Natural killer cell (primary cell): ENCODE data around the gene EHD1. TPM values are rescaled to one million over a fixed set of nuclear protein-coding genes. Genes with fewer than 3 reads are reported as not detected.

Source experiments
- ATAC-seq, 3 donors: fragments of 150-1000 bp in 2 of 3; fragments of 200-7000 bp in 1 of 3; cut with Tn5 transposase; 1 replicate in 1 of 3; 2 replicates in 2 of 3; pipeline ENCODE4 v1.10.0; 2021; ENCODE audit warnings: mild to moderate bottlenecking in 2 of 3, moderate library complexity in 2 of 3
- DNase-seq, 2 donors: peaks; one replicate each; pipeline versions ENCODE4 v3.0.0 to v3.0.0-alpha.2; 2013 to 2021; ENCODE audit warnings: mixed read lengths in 1 of 2
- H3K27ac ChIP-seq: one replicate; pipeline ENCODE4 v1.5.1; 2013; ENCODE audit warnings: mild to moderate bottlenecking, low read length
- H3K27me3 ChIP-seq: one replicate; pipeline ENCODE4 v1.6.1; 2013; ENCODE audit warnings: low read length; ENCODE audit not compliant: control insufficient read depth, insufficient read depth
- H3K36me3 ChIP-seq: one replicate; pipeline ENCODE4 v1.6.1; 2013; ENCODE audit warnings: low read length; ENCODE audit not compliant: control insufficient read depth, insufficient read depth
- H3K4me1 ChIP-seq: one replicate; pipeline ENCODE4 v1.6.1; 2013; ENCODE audit warnings: low read length; ENCODE audit not compliant: control insufficient read depth, insufficient read depth
- H3K4me3 ChIP-seq: one replicate; pipeline ENCODE4 v1.5.1; 2013; ENCODE audit warnings: low read length
- H3K9me3 ChIP-seq: one replicate; pipeline ENCODE4 v1.6.1; 2013; ENCODE audit warnings: low read length; ENCODE audit not compliant: control insufficient read depth, insufficient read depth
- H3K27ac Mint-ChIP-seq, 2 donors: one replicate each; pipeline ENCODE4 v1.8.0; 2022; ENCODE audit warnings: mild to moderate bottlenecking in 2 of 2, mixed read lengths in 2 of 2, moderate library complexity in 1 of 2
- H3K27me3 Mint-ChIP-seq, 2 donors: one replicate each; pipeline ENCODE4 v1.8.0; 2022; ENCODE audit warnings: low read depth in 2 of 2, mixed read lengths in 2 of 2
- H3K36me3 Mint-ChIP-seq: one replicate; pipeline ENCODE4 v1.8.0; 2022; ENCODE audit warnings: mixed read lengths
- H3K4me1 Mint-ChIP-seq, 2 donors: one replicate each; pipeline ENCODE4 v1.8.0; 2022; ENCODE audit warnings: mixed read lengths in 2 of 2
- H3K4me3 Mint-ChIP-seq: one replicate; pipeline ENCODE4 v1.8.0; 2022; ENCODE audit warnings: mild to moderate bottlenecking, moderate library complexity, mixed read lengths
- H3K9me3 Mint-ChIP-seq, 2 donors: one replicate each; pipeline ENCODE4 v1.8.0; 2022; ENCODE audit warnings: mixed read lengths in 2 of 2
- CTCF ChIP-seq: fragments of 200-600 bp; IDR thresholded peaks from one replicate; pipeline ENCODE4 v1.8.0; 2022; ENCODE audit warnings: antibody characterized with exemption
- WGBS: methylation state at CpG from one replicate; pipeline ENCODE4 v1.1.7; 2013; ENCODE audit warnings: missing lambda C conversion rate; ENCODE audit not compliant: insufficient coverage; 5-methylcytosine and 5-hydroxymethylcytosine counted together
- intact Hi-C: fragments of 100-400 bp; cut with micrococcal nuclease; formaldehyde crosslinking; loops from one replicate; pipeline ENCODE4 v1.14.2; 2022
- total RNA-seq, 4 donors: library from RNA; stranded (reverse); fragments of 120-200 nt in 1 of 4; gene quantifications; one replicate each; pipeline versions ENCODE4 v1.2.3 to v1.2.4, GENCODE V29; 2013 to 2022

EHD1 gene
- total RNA-seq, 3 donors from 2014 or later (not counting 1 experiment from before 2014, with no cell fraction given) = 218 to 246 (median 225) TPM

DNA sequence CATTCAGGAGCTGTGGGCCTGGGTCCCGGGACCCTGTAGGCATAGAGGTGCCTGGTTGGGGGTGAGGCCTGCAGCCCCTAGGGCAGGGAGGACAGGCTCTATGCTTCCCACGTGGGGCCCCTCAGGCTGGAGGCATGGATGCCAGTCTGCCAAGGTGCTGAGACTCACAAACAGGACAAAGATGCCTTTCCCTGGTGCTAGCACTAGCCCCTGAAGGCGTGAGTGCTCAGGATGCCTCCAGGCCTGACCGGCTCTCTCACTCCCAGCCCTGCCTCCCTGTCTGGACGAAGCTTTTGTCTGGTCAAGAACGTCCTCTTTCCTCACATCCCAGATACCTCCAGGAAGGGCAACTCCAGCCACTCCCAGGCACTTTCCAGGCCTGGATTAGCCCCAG is 36.1 kb downstream of the EHD1 start:
- Histone ChIP-seq H3K27me3 (no peaks in the 10 kb centered on the region), H3K9me3 (no peaks in the 10 kb centered on the region), H3K4me3 (no peak overlapping the region), H3K27ac (no peak overlapping the region), H3K4me1 (peaks cover 30% of the 10 kb centered on the region), H3K36me3 (no peaks in the 10 kb centered on the region)
- Mint-ChIP-seq H3K9me3 (no peaks in the 10 kb centered on the region), H3K36me3 (no peaks in the 10 kb centered on the region), H3K27me3 (no peaks in the 10 kb centered on the region), H3K4me3 (no peak overlapping the region), H3K4me1 (peaks cover 13 to 26% of the 10 kb centered on the region in 2 donors), H3K27ac (no peak overlapping the region)
- no peak for TF ChIP-seq CTCF
- intact Hi-C loops = loop anchor here (10.0 kb wide), 1 partner anchor 492 kb away; the partner anchor contains the start of gene DPF2
- WGBS = 83% methylated on average over 6 of the region's 6 CpGs
- no peak for DNase-seq
- no peak for ATAC-seq

DNA sequence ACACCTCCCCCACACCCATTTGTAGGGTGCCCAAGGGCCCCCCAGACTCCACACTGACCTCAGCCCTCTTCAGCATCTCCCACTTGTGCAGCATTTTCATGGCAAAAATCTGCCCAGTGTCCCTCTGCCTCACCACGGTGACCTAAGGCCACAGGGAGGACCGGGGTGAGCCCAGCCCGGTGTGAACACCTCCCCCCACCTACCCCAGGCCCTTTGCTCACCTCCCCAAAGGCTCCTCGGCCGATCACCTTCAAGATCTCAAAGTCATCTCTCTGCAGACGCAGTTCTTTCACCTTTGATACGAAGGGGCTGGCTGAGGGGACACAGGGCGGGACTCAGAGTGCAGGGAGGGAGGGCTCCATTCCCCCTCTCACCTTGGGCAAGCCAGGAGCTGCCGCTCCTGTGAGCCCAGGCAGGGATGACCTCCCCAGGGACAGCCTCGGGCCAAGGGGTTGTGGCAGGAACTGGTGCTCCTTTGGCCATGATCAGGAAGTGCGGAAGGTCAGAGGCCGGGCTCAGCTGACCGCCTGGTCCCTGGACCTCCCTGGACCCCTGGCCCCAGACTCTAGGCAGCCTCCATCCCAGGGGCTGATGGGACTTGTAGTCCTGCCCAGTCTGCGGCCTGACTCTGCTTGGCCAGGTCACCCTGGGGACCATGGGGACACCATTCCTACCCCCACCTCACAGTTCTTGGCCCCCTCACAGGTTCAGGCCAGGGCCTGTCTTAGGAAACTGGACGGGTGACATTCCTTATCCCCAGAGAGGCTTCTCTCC is 36.6 kb downstream of the EHD1 start:
- H3K4me3 ChIP-seq = no peak overlapping the region
- intact Hi-C loops = loop anchor here (10.0 kb wide), 1 partner anchor 493 kb away; the partner anchor contains the start of gene DPF2
- 97% methylated on average over 15 of the region's 15 CpGs for WGBS
- no peak for TF ChIP-seq CTCF
- H3K9me3 ChIP-seq = no peaks in the 10 kb centered on the region
- ATAC-seq (no peak), DNase-seq (no peak)
- H3K36me3 Mint-ChIP-seq = no peaks in the 10 kb centered on the region
- no peak overlapping the region for H3K27ac Mint-ChIP-seq
- H3K27ac ChIP-seq = no peak overlapping the region
- H3K4me1 ChIP-seq = peaks cover 30% of the 10 kb centered on the region
- H3K27me3 Mint-ChIP-seq = no peaks in the 10 kb centered on the region
- H3K9me3 Mint-ChIP-seq = no peaks in the 10 kb centered on the region
- H3K4me1 Mint-ChIP-seq = peaks cover 17 to 21% of the 10 kb centered on the region in 2 donors
- H3K4me3 Mint-ChIP-seq = no peak overlapping the region
- H3K36me3 ChIP-seq = no peaks in the 10 kb centered on the region
- H3K27me3 ChIP-seq = no peaks in the 10 kb centered on the region

DNA sequence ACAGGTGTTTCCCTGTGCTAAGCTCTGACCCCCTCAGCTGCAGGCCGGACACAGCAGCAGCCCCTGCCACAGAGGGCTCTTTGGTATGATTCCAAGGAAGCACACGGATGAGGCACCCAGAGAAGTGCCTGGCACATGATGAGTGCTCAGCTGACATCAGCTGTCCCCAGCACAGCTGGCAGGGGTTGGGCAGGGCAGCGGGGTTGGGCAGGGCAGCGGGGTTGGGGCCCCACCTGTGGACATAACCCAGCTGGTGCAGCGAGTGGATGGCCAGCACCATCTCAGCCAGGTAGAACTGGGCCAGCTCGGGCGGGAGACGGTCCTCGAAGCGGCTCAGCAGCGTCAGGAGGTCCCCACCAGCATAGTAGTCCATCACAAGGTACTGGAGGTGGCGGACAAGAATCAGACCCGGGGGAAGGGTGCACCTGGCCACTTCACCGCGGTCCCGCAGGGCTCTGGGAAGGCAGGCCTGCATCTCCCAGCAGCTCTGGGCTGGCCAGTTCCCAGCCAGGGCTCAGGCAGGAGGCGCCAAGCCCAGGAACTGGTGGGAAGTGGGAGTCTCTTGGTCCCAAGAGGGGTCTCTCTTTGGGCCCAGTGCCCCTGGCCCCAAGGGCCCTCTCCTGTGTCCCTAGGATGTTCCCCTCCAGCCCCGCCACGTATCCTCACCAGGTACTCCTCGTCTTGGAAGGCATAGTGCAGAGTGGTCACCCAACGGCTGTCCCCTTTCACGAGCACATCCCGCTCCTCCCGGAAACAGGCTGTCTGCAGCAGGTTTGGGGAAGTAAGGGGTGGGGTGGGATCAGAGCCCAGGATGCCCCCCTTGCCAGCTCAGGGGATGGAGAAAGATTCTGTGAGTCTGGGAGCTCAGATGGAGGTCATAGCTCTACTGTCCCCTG is 38.3 kb downstream of the EHD1 start:
- DNase-seq (no peak), ATAC-seq (no peak)
- Histone ChIP-seq H3K27me3 (no peaks in the 10 kb centered on the region), H3K36me3 (no peaks in the 10 kb centered on the region), H3K27ac (no peak overlapping the region), H3K4me3 (no peak overlapping the region), H3K4me1 (peaks cover 29% of the 10 kb centered on the region), H3K9me3 (no peaks in the 10 kb centered on the region)
- Mint-ChIP-seq H3K4me1 (peaks cover 15 to 18% of the 10 kb centered on the region in 2 donors), H3K27ac (no peak overlapping the region), H3K4me3 (no peak overlapping the region), H3K36me3 (no peaks in the 10 kb centered on the region), H3K9me3 (no peaks in the 10 kb centered on the region), H3K27me3 (no peaks in the 10 kb centered on the region)
- no peak for TF ChIP-seq CTCF
- intact Hi-C loops = loop anchor here (10.0 kb wide), 1 partner anchor 495 kb away; the partner anchor contains the start of gene DPF2
- WGBS = 94% methylated on average over 24 of the region's 24 CpGs
